GM13977 (cell line): ENCODE measurements around the gene GSG1L.

Experiments
- DNase-seq: peaks from one replicate; pipeline ENCODE4 v3.0.0; 2012; ENCODE audit warnings: low spot score
- CTCF ChIP-seq: IDR thresholded peaks from 2 replicates; pipeline ENCODE4 v1.5.1; 2012; ENCODE audit warnings: mild to moderate bottlenecking, control low read depth; ENCODE audit not compliant: insufficient read depth; ENCODE audit errors: extremely low read depth, missing control alignments
- in situ Hi-C: fragments of 300-500 bp; cut with MboI; formaldehyde crosslinking; loops from one replicate; pipeline ENCODE4 v1.12.0; 2022; ENCODE audit warnings: low sequenced_read_pairs, low pct_unique_long_range_greater_than_20kb, mixed read lengths, inconsistent platforms; ENCODE audit not compliant: unreplicated experiment

GSG1L gene

GRCh38 chr16:28092721-28093384, 29.3 kb upstream of the GSG1L start:
- TF ChIP-seq CTCF = no peak

GRCh38 chr16:28091656-28092055, 28.1 kb upstream of the GSG1L start:
- in situ Hi-C loops = no loop called here
- no peak for TF ChIP-seq CTCF
- no peak for DNase-seq

More at GRCh38 chr16:28092721-28093384, 29.3 kb upstream of the GSG1L start:
- no peak for DNase-seq
- in situ Hi-C loops = no loop called here

GRCh38 chr16:28090646-28091377, 27.3 kb upstream of the GSG1L start:
- DNase-seq = no peak
- in situ Hi-C loops = no loop called here

GRCh38 chr16:28089992-28090365, 26.5 kb upstream of the GSG1L start:
- no peak for DNase-seq
- in situ Hi-C loops = no loop called here
- TF ChIP-seq CTCF = no peak

More at GRCh38 chr16:28090646-28091377, 27.3 kb upstream of the GSG1L start:
- TF ChIP-seq CTCF = no peak

- DNase-seq = no peak
- TF ChIP-seq CTCF = no peak
- in situ Hi-C loops = no loop called here
Observed at GRCh38 chr16:28089205-28089991, 25.9 kb upstream of the GSG1L start.

GRCh38 chr16:28087675-28088300, 24.3 kb upstream of the GSG1L start:
- DNase-seq = no peak
- in situ Hi-C loops = no loop called here
- TF ChIP-seq CTCF = no peak
